ENCODE measurements around the gene IL1B.

Gene IL1B

GRCh38 chr2:112830682-112831512 is 5.7 kb downstream of the IL1B start:
- DNase-seq: no peak
- intact Hi-C loops (cut with DNase I): no loop called here

GRCh38 chr2:112829961-112830681 is 6.5 kb downstream of the IL1B start:
- DNase-seq: no peak
- intact Hi-C loops (cut with DNase I): no loop called here

GRCh38 chr2:112829101-112829960 is 7.2 kb downstream of the IL1B start:
- intact Hi-C loops (cut with DNase I): no loop called here
- DNase-seq: no peak

GRCh38 chr2:112828251-112828691 is 8.3 kb downstream of the IL1B start:
- intact Hi-C loops (cut with DNase I): no loop called here
- no peak for DNase-seq

- DNase-seq: no peak
- intact Hi-C loops (cut with DNase I): no loop called here
Observed at GRCh38 chr2:112827604-112828185, 8.9 kb downstream of the IL1B start.

GRCh38 chr2:112827009-112827408 is 9.6 kb downstream of the IL1B start:
- DNase-seq: no peak
- intact Hi-C loops (cut with DNase I): no loop called here

- intact Hi-C loops (cut with DNase I): no loop called here
- no peak for DNase-seq
Observed at GRCh38 chr2:112825706-112826105, 10.9 kb downstream of the IL1B start.

GRCh38 chr2:112824694-112825085 is 11.9 kb downstream of the IL1B start:
- DNase-seq: peak in 1 of 10 donors; percentile 11
- intact Hi-C loops (cut with DNase I): no loop called here

GRCh38 chr2:112821682-112822081 is 14.9 kb downstream of the IL1B start:
- intact Hi-C loops (cut with DNase I): no loop called here
- no peak for DNase-seq

- no peak for DNase-seq
- intact Hi-C loops (cut with DNase I): no loop called here
Observed at GRCh38 chr2:112821142-112821541, 15.4 kb downstream of the IL1B start.

GRCh38 chr2:112820343-112820742 is 16.2 kb downstream of the IL1B start:
- no peak for DNase-seq
- intact Hi-C loops (cut with DNase I): no loop called here

- intact Hi-C loops (cut with DNase I): no loop called here
- peak in 1 of 10 donors; percentile 21 for DNase-seq
Observed at GRCh38 chr2:112819081-112819480, 17.5 kb downstream of the IL1B start.

GRCh38 chr2:112818094-112818902 is 18.3 kb downstream of the IL1B start:
- intact Hi-C loops (cut with DNase I): no loop called here
- no peak for DNase-seq

GRCh38 chr2:112817082-112817689 is 19.4 kb downstream of the IL1B start:
- intact Hi-C loops (cut with DNase I): no loop called here
- DNase-seq: no peak

GRCh38 chr2:112814278-112814677 is 22.3 kb downstream of the IL1B start:
- DNase-seq: no peak
- intact Hi-C loops (cut with DNase I): no loop called here

GRCh38 chr2:112813280-112813966 is 23.2 kb downstream of the IL1B start:
- DNase-seq: no peak
- intact Hi-C loops (cut with DNase I): no loop called here

GRCh38 chr2:112812318-112813267 is 24.0 kb downstream of the IL1B start:
- intact Hi-C loops (cut with DNase I): no loop called here
- DNase-seq: no peak
